Stimulated activated CD4-positive, alpha-beta T cell treated with anti-CD3 and anti-CD28 coated beads, Interleukin-15, amount 100 ng/mL, for 24 hours (primary cell): ENCODE data around the gene CMTM4.
"Not testable (repeated sequence)": the region's sequence is repeated elsewhere in the genome, so short reads cannot be mapped to it uniquely, and the experiment has no call there.

Source experiments
- DNase-seq: peaks from one replicate; pipeline ENCODE4 v3.0.0-alpha.2; 2020

The CMTM4 gene

GRCh38 chr16:66639091-66639885 lies 57.3 kb downstream of the CMTM4 start:
- no peak for DNase-seq

DNA sequence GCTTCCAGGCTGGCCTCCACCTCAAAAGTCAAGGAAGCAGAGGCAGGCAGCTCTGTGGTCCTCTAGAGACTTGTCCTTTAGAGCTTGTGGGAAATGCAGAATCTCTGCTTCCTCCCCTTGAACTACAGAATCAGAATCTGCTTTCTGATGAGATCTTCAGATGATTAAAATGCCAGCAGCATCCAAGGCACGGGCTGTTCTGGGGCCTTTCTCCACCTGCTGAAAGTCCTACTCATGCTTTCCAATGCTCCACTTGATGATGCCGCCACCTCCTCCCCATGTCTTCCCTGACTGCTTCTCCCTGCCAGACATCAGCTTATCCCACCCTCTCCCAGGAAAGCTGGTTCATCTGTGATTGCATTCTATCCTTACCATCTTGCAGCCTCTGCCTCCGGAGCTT lies 58.7 kb downstream of the CMTM4 start:
- DNase-seq = no peak

GRCh38 chr16:66636199-66636598 lies 60.3 kb downstream of the CMTM4 start:
- no peak for DNase-seq

- no peak for DNase-seq
These were observed 61.1 kb downstream of the CMTM4 start for GRCh38 chr16:66635406-66635805.

GRCh38 chr16:66634527-66635196 lies 61.9 kb downstream of the CMTM4 start:
- no peak for DNase-seq

DNA sequence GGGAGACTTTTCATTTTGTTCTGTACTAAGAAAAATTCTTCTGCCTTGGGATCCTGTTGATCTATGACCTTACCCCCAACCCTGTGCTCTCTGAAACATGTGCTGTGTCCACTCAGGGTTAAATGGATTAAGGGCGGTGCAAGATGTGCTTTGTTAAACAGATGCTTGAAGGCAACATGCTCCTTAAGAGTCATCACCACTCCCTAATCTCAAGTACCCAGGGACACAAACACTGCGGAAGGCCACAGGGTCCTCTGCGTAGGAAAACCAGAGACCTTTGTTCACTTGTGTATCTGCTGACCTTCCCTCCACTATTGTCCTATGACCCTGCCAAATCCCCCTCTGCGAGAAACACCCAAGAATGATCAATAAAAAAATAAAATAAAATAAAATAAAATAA lies 65.0 kb downstream of the CMTM4 start:
- DNase-seq = not testable (repeated sequence)

DNA sequence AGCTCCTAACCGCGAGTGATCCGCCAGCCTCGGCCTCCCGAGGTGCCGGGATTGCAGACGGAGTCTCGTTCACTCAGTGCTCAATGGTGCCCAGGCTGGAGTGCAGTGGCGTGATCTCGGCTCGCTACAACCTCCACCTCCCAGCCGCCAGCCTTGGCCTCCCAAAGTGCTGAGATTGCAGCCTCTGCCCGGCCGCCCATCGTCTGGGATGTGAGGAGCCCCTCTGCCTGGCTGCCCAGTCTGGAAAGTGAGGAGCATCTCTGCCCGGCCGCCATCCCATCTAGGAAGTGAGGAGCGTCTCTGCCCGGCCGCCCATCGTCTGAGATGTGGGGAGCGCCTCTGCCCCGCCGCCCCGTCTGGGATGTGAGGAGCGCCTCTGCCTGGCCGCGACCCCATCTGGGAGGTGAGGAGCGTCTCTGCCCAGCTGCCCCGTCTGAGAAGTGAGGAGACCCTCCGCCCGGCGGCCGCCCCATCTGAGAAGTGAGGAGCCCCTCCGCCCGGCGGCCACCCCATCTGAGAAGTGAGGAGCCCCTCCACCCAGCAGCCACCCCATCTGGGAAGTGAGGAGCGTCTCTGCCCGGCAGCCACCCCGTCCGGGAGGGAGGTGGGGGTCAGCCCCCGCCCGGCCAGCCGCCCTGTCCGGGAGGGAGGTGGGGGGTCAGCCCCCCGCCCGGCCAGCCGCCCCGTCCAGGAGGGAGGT lies 65.8 kb downstream of the CMTM4 start:
- DNase-seq = not testable (repeated sequence)

DNA sequence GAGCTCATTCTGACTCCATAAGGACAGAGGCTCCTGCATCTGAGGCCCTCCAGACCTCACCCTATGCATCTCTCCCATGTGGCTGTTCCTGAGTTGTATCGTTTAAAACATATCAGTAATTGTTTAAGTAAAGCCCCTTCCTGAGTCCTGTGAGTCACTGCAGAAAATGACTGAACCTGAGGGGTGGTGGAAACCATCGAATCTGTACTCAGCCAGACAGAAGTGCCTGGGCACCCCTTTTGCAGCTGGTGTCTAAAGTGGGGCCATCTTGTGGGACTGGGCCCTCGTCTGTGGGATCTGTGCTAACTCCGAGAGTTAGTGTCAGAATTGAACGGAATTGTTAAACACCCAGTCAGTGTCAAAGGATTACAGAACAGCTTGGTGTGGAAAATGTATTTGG lies 66.7 kb downstream of the CMTM4 start:
- DNase-seq = no peak

GRCh38 chr16:66627611-66628378 lies 68.7 kb downstream of the CMTM4 start:
- DNase-seq = not testable (repeated sequence)

- DNase-seq = no peak
These were observed 72.8 kb downstream of the CMTM4 start for GRCh38 chr16:66623755-66624154.

DNA sequence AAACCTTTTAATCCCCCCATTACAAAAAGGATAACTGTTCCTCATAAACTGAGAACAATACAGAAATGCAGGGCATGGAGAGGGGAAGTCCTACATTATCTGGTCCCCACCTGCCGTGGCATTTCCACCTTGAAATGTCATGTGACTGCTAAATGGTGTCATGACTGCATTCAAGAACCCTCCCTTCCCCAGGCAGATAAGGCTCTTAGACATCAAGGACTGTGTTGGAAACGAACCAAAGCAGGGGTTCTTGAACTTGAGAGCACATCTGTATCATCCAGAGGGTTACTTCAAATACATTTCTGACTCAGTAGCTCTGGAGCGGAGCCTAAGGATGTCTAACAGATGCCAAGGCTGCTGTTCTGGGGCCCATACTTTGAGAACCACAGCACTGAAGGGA lies 73.7 kb downstream of the CMTM4 start:
- no peak for DNase-seq

- no peak for DNase-seq
These were observed 74.6 kb downstream of the CMTM4 start for GRCh38 chr16:66621973-66622372.

DNA sequence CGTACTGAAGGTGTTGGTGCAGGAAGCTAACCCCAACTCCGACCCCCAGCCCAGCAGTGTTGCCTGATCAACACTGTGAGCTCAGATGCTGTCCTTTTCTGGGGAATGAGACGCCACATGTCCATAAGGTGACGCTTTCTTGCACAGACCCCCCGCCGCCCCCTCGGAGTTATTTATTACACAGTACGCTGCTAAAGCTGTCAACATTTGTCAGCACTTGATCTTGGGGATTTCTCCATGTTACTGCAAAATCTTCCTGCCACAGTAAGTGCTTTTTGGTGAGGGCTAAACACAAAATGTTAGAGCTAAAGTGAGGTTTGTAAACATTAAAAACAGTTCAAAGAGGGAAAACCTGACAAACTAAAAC lies 76.1 kb downstream of the CMTM4 start:
- no peak for DNase-seq

DNA sequence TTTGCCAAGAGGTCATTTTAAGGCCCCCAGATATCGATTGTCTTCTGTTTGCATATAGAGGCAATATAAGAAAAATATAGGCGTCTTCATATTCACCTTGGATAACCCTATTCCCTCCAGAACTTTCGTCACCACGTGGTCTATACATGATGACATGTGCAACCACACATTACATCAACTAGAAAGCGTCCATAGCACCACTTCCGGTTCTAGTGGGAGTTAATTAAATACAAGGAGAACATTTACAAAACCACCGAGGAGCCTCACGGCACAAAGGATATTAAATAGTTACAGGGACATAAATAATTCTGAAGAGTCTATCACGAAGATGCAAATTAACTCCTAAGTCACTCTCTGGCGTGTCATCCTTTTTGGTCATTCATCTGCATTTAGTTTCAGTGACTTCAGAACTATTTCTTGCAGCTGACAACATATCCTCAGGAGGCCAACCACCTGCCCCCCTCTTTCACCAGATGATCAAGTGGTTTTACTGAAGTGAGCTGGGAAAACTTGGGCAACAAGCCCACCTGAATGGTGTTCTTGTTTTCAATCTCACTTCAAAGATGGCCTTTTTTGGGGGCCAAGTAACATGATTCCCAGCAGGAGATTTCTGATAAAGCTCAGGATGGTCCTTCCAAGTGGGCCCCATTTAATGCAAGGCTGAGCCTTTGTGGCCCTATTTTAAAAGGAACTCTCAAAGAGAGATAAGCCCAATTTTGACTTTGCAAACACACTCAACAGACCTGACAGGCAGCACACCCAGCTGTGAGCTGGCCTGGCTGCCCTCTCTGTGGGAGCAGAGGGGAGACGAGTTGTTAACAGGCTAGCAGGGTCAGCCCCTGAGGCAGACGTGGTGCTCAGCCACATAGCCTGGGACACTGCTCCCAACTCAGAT lies 76.8 kb downstream of the CMTM4 start:
- no peak for DNase-seq

GRCh38 chr16:66618588-66619375 lies 77.8 kb downstream of the CMTM4 start:
- no peak for DNase-seq

- DNase-seq = no peak
These were observed 78.8 kb downstream of the CMTM4 start for GRCh38 chr16:66617728-66618127.

DNA sequence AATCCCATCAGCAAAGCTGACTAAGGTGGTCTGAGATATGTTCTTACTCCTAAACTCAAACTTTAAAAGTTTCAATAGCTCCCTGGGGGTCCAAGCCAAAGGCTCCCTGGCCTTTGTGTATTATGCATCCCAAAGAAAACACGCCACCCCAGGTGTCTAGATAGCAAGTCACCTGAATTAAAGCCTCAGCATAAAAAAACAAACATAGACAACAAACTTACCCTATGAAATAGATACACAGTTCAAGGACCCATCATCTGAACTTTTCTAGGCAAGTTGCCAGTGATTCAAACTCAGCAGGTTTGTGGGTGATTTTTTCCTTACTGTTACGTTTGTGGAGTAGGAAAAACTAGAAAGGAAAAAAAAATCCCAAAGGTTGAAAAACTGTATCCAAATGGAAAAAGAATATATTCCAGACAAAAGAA lies 79.5 kb downstream of the CMTM4 start:
- DNase-seq = no peak

GRCh38 chr16:66616592-66616991 lies 80.0 kb downstream of the CMTM4 start:
- DNase-seq = no peak

- DNase-seq = no peak
These were observed 80.4 kb downstream of the CMTM4 start for GRCh38 chr16:66616169-66616568.

DNA sequence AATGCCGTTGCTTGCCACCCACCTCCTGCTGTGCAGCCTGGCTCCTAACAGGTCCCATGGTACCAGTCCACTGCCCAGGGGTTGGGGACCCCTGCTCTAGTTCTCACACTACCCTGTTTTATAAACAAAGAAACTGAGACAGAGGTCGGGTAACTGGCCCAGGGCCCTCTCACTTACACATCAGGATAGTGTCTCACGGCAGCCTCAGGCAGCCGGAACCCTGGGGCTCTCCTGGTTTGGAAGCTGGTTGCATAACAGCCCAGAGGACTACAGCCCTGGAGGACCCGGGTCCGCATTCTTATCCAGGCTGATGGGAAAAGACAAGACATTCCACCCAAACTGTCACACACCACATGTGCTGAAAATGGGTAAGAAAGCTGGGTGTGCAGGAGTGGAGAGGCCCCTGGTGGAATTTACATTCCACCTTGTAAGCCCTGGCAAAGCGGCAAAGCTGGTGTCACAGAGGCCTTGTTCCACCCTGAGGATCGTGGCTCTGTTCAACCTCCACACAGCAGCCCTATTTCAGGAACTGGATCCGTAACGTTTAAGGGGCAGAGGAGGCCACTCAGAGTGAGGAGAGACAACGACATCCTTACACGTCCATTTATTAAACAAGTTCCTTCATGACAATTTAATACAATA lies 82.3 kb downstream of the CMTM4 start:
- DNase-seq = no peak

- no peak for DNase-seq
These were observed 84.1 kb downstream of the CMTM4 start for GRCh38 chr16:66612422-66612821.
